UCSD-AML1 (cell line): ENCODE results near the gene L3MBTL2.

Experiments used
- DNase-seq: peaks from one replicate; lab custom pipeline; 2025; ENCODE audit not compliant: unreplicated experiment; lab: John Stamatoyannopoulos, UW

Gene L3MBTL2

GRCh38 chr22:41267958-41268357 is 62.8 kb downstream of the L3MBTL2 start:
- DNase-seq = no peak

DNA sequence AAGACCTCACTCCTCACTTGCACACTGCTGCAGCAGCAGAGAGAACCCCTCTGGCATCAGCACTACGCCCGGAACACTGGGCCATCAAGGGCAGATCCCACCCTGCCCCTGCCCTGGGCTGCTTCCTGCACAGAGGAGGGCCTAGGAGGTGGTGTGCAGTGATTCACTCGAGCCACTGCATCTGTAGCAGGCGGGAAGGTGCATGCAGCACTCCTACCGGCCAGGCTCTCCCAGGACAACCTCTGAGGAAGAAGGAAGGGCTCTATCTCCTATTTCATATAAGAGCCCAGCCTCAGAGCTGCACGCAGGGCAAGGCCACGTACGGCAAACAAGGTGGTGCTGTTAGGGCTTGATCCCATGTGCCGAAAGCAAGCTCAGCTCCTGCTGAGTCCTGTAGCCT is 66.7 kb downstream of the L3MBTL2 start:
- no peak for DNase-seq

DNA sequence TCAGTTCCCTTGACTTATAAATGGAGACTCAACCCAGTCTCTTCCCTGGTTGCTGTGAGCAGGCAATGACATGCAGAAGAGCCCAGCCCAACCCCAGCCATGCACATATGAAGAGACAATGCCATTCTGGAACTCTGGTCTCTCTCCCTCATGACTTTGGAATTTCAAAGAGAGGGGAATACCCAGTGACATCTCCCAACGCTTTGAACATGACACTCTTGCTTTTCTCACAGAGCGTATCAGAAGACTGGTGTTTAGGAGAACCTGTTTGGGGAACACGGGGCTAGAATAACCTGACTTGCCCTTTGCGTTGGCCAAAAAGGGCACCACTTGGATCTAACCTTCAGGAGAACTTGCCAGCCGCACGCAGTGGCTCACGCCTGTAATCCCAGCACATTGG is 68.0 kb downstream of the L3MBTL2 start:
- no peak for DNase-seq

GRCh38 chr22:41274856-41275255 is 69.7 kb downstream of the L3MBTL2 start:
- DNase-seq = no peak

DNA sequence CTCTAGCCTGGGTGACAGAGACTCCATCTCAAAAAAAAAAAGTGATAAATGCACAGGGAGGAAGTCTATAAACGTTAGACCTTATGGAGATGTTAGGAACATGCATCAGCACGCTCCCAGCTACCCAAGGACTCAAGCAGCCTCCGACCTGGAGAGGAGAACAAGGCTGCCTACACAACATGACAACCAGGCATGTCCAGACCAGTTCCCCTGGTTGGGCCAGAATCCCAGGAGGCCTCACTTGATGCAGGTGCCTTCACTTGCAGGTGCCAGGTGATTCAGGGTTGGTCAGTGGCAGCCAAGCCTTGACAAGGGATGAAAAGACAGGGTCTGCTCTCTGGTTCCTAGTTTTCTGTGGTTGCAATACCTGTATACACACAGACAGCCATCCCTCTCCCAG is 75.0 kb downstream of the L3MBTL2 start:
- DNase-seq = no peak

DNA sequence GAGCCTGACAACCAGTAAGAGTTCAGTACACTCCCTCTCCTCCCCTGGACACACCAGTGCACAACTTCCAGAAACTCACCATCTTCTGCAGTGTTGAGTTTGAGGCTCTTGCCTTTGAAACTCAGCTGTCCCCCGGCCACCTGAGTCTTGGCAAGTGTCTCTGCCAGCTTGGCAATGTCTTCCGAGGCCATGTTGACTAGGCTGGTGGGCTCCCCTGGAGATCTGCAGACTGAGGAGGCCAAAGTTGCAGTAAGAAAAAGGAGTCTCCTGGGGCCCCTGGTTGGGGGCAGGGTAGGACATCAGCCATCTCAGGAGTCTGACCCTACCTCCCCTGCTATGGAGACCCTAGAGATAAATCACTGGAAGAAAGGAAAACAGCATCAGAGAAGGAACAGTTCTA is 75.7 kb downstream of the L3MBTL2 start:
- no peak for DNase-seq
